IMR-90 (cell line): ENCODE results near the gene OR6J1. TPM values are rescaled to one million over a fixed set of nuclear protein-coding genes. Genes with fewer than 3 reads are reported as not detected.

Source experiments
- ATAC-seq: fragments of 200-7000 bp; cut with Tn5 transposase; 2 replicates; pipeline ENCODE4 v1.9.1; 2020; ENCODE audit warnings: low read depth, mild to moderate bottlenecking, moderate library complexity
- BruUV-seq: library from RNA; stranded (reverse); fragments of 400-500 nt; replicated peaks from 2 replicates; lab custom pipeline; 2021; lab: Mats Ljungman, UMichigan
- CTCF ChIA-PET: fragments of 300-600 bp; formaldehyde crosslinking; extraction: SDS; loops from one replicate; lab custom pipeline; 2021; ENCODE audit warnings: antibody characterized with exemption; lab: Yijun Ruan, JAX
- POLR2A ChIA-PET: fragments of 300-600 bp; sonication (Branson Sonifier 250); formaldehyde crosslinking; loops from one replicate; lab custom pipeline; 2022; ENCODE audit warnings: antibody characterized with exemption; ENCODE audit not compliant: unreplicated experiment; lab: Charles Lee
- DNase-seq: peaks from one replicate; pipeline ENCODE4 v3.0.0; 2013
- H2AFZ ChIP-seq: replicated peaks from 2 replicates; pipeline ENCODE3; 2013; ENCODE audit warnings: low read length, mild to moderate bottlenecking; ENCODE audit not compliant: poor library complexity
- H2AK5ac ChIP-seq: 2 replicates; pipeline ENCODE4 v1.6.1; 2013; ENCODE audit warnings: low read depth, low read length, inconsistent platforms
- H2AK9ac ChIP-seq: replicated peaks from 2 replicates; pipeline ENCODE3; 2013; ENCODE audit warnings: mild to moderate bottlenecking, low read depth, low read length, moderate library complexity; ENCODE audit not compliant: poor library complexity
- H2BK120ac ChIP-seq: 2 replicates; pipeline ENCODE4 v1.6.1; 2013; ENCODE audit warnings: low read depth, low read length, inconsistent platforms
- H2BK15ac ChIP-seq: 3 replicates; pipeline ENCODE4 v1.6.1; 2013; ENCODE audit warnings: low read depth, low read length, inconsistent platforms
- H2BK20ac ChIP-seq: 2 replicates; pipeline ENCODE4 v1.6.1; 2013; ENCODE audit warnings: low read depth, mild to moderate bottlenecking, inconsistent platforms, low read length, moderate library complexity
- H2BK5ac ChIP-seq: 2 replicates; pipeline ENCODE4 v1.6.1; 2013; ENCODE audit warnings: mild to moderate bottlenecking, low read depth, low read length, inconsistent platforms; ENCODE audit not compliant: poor library complexity, severe bottlenecking
- H3K14ac ChIP-seq: replicated peaks from 2 replicates; pipeline ENCODE4 v1.6.1; 2013; ENCODE audit warnings: low read depth, low read length, inconsistent platforms
- H3K18ac ChIP-seq: 2 replicates; pipeline ENCODE4 v1.6.1; 2013; ENCODE audit warnings: low read depth, low read length, control low read depth
- H3K23ac ChIP-seq: 2 replicates; pipeline ENCODE4 v1.6.1; 2013; ENCODE audit warnings: low read depth, low read length, inconsistent platforms
- H3K27ac ChIP-seq: 2 replicates; pipeline ENCODE4 v1.5.1; 2013; ENCODE audit warnings: mild to moderate bottlenecking, control low read depth, low read length; ENCODE audit not compliant: insufficient read depth
- H3K27me3 ChIP-seq: 2 replicates; pipeline ENCODE4 v1.6.1; 2013; ENCODE audit warnings: low read length; ENCODE audit not compliant: control insufficient read depth, insufficient read depth
- H3K36me3 ChIP-seq: 2 replicates; pipeline ENCODE4 v1.6.1; 2013; ENCODE audit warnings: low read length, mixed read lengths; ENCODE audit not compliant: control insufficient read depth, insufficient read depth
- H3K4ac ChIP-seq: 2 replicates; pipeline ENCODE4 v1.6.1; 2013; ENCODE audit warnings: low read depth, low read length, inconsistent platforms
- H3K4me1 ChIP-seq: 2 replicates; pipeline ENCODE4 v1.6.1; 2013; ENCODE audit warnings: low read length, mixed read lengths; ENCODE audit not compliant: control insufficient read depth, insufficient read depth
- H3K4me2 ChIP-seq: 2 replicates; pipeline ENCODE4 v1.6.1; 2013; ENCODE audit warnings: low read depth, mild to moderate bottlenecking, control low read depth, low read length, moderate library complexity
- H3K4me3 ChIP-seq: 2 replicates; pipeline ENCODE4 v1.5.1; 2013; ENCODE audit warnings: low read depth, mild to moderate bottlenecking, control low read depth, low read length, moderate library complexity; ENCODE audit not compliant: insufficient read depth
- H3K56ac ChIP-seq: 2 replicates; pipeline ENCODE4 v1.6.1; 2013; ENCODE audit warnings: low read length, inconsistent platforms; ENCODE audit not compliant: insufficient read depth; ENCODE audit errors: extremely low read depth
- H3K79me1 ChIP-seq, 2 experiments: 2 replicates each; pipeline ENCODE4 v1.6.1; 2013; ENCODE audit warnings: low read length in 2 of 2, inconsistent platforms in 1 of 2, low read depth in 1 of 2
- H3K9ac ChIP-seq: 2 replicates; pipeline ENCODE4 v1.6.1; 2013; ENCODE audit warnings: low read depth, low read length, control low read depth
- H3K9me1 ChIP-seq: 2 replicates; pipeline ENCODE4 v1.6.1; 2013; ENCODE audit warnings: low read length, inconsistent platforms; ENCODE audit not compliant: insufficient read depth
- H3K9me3 ChIP-seq: 2 replicates; pipeline ENCODE4 v1.6.1; 2013; ENCODE audit warnings: low read length; ENCODE audit not compliant: control insufficient read depth, insufficient read depth
- H4K20me1 ChIP-seq: 2 replicates; pipeline ENCODE4 v1.6.1; 2013; ENCODE audit warnings: low read length, inconsistent platforms; ENCODE audit not compliant: insufficient read depth
- H4K5ac ChIP-seq: 2 replicates; pipeline ENCODE4 v1.6.1; 2013; ENCODE audit warnings: mild to moderate bottlenecking, low read depth, low read length, control low read depth
- H4K8ac ChIP-seq, 2 experiments: 2 replicates each; pipeline ENCODE4 v1.6.1; 2013; ENCODE audit warnings: low read depth in 2 of 2, low read length in 2 of 2, control low read depth in 1 of 2, inconsistent platforms in 1 of 2
- H4K91ac ChIP-seq: 2 replicates; pipeline ENCODE4 v1.6.1; 2013; ENCODE audit warnings: low read depth, low read length, inconsistent platforms; ENCODE audit not compliant: insufficient read depth
- SMC3 ChIP-seq: fragments of 150-350 bp; IDR thresholded peaks from 2 replicates; pipeline ENCODE4 v1.6.1; 2016; ENCODE audit warnings: low read depth, mild to moderate bottlenecking, antibody characterized with exemption, low read length, moderate library complexity
- WGBS, 2 experiments: methylation state at CpG; one replicate each; pipeline versions ENCODE4 v1.1.5 to v1.1.7; 2013; ENCODE audit warnings: missing lambda C conversion rate in 2 of 2; ENCODE audit not compliant: insufficient read length in 1 of 2; ENCODE audit errors: extremely low coverage in 2 of 2; 5-methylcytosine and 5-hydroxymethylcytosine counted together
- dilution Hi-C: fragments of 300-500 bp; cut with HindIII; formaldehyde crosslinking; loops from one replicate; pipeline ENCODE4 v1.14.3; 2018; ENCODE audit warnings: low sequenced_read_pairs; ENCODE audit not compliant: unreplicated experiment
- in situ Hi-C: fragments of 300-500 bp; cut with MboI; formaldehyde crosslinking; loops from 3 replicates; pipeline ENCODE4 v1.14.3; 2019; ENCODE audit warnings: low sequenced_read_pairs, inconsistent platforms, mixed read lengths
- intact Hi-C: fragments of 100-400 bp; cut with micrococcal nuclease; formaldehyde crosslinking; loops from 2 replicates; pipeline ENCODE4 v1.10.0; 2022
- polyA plus RNA-seq, 3 experiments: library from polyadenylated mRNA; depleted of rRNA; stranded (reverse); fragments of >200 nt; gene quantifications; 2 replicates each; pipeline ENCODE4 v1.2.3, GENCODE V29; 2012; ENCODE audit warnings: low replicate concordance in 1 of 3
- total RNA-seq: library from RNA; depleted of rRNA; stranded (reverse); fragments of >200 nt; gene quantifications from 2 replicates; pipeline ENCODE4 v1.2.3, GENCODE V29; 2012

OR6J1 gene
- total and polyA plus RNA-seq, 2 of the 4 experiments (the other 2 are of a cell fraction), result not detected

GRCh38 chr14:22648506-22648905 lies 4.4 kb upstream of the OR6J1 start:
- ChIA-PET POLR2A (no interaction called here), CTCF (interaction anchor here (0.7 to 2.1 kb wide), 2 partner anchors 9 to 78 kb away, joined by 3 to 8 read pairs; no protein-coding TSS in a partner anchor)
- H3K4ac ChIP-seq, result no peak overlapping the region
- no peak overlapping the region for H3K14ac ChIP-seq
- BruUV-seq, result no TSS peak
- no peak overlapping the region for H2BK15ac ChIP-seq
- peaks cover 6% of the 10 kb centered on the region; the same call in 1 of the 2 replicates for H3K27me3 ChIP-seq
- peaks cover 2% of the 10 kb centered on the region; the same call in 1 of the 2 replicates for H3K4me1 ChIP-seq
- no peak overlapping the region for H3K4me2 ChIP-seq
- no peak overlapping the region for H3K4me3 ChIP-seq
- H2AK9ac ChIP-seq, result no peak overlapping the region
- H3K23ac ChIP-seq, result no peak overlapping the region
- no peak for TF ChIP-seq SMC3
- H2BK5ac ChIP-seq, result no peak overlapping the region
- no peaks in the 10 kb centered on the region for H3K36me3 ChIP-seq
- intact Hi-C loops, result no loop called here
- H4K8ac ChIP-seq, result no peak overlapping the region
- no peaks in the 10 kb centered on the region for H3K9me1 ChIP-seq
- dilution Hi-C loops, result no loop called here
- H2BK120ac ChIP-seq, result no peak overlapping the region
- no peak overlapping the region for H2AK5ac ChIP-seq
- in situ Hi-C loops, result no loop called here
- H2AFZ ChIP-seq, result no peak overlapping the region
- H3K9me3 ChIP-seq, result no peaks in the 10 kb centered on the region
- H3K27ac ChIP-seq, result no peak overlapping the region
- H2BK20ac ChIP-seq, result no peak overlapping the region
- DNase-seq (no peak), ATAC-seq (no peak)
- no peaks in the 10 kb centered on the region for H4K20me1 ChIP-seq
- no peak overlapping the region for H4K5ac ChIP-seq
- no peak overlapping the region for H3K56ac ChIP-seq
- H3K79me1 ChIP-seq, result no peaks in the 10 kb centered on the region
- no CpG with 5 or more reads among the region's 2 CpGs for WGBS, 2 experiments
- H4K91ac ChIP-seq, result no peak overlapping the region
- no peak overlapping the region for H3K18ac ChIP-seq
- no peak overlapping the region for H3K9ac ChIP-seq
